ENCODE measurements around the gene TIE1. TPM values are rescaled to one million over a fixed set of nuclear protein-coding genes. Genes with fewer than 3 reads are reported as not detected.

Gene TIE1
- total and polyA plus RNA-seq, 9 donors: 6.4 to 29.3 (median 11.5) TPM

DNA sequence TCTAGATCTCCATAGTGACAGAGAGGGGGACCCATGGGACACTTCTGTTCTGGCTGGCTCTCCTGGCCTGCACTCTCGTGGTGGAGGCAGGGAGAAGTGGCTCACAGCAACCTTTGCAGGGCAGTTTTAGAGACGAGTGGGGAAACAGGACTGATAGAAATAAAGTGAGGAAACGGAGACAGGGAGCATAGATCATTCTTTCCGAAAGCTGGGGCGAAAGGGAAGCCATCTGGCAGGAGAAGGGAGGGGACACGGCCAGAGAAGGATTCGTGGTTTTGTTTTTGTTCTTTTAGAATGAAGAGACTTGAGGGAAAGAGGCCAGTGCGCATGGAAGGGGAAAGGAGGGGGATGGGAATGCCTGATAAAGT is 3.5 kb downstream of the TIE1 start:
- DNase-seq: no peak
- intact Hi-C loops (cut with DNase I): no loop called here
- no peak for TF ChIP-seq EP300 (IDR thresholded peaks at IDR 0.05)
- TF ChIP-seq, protein P1, sequence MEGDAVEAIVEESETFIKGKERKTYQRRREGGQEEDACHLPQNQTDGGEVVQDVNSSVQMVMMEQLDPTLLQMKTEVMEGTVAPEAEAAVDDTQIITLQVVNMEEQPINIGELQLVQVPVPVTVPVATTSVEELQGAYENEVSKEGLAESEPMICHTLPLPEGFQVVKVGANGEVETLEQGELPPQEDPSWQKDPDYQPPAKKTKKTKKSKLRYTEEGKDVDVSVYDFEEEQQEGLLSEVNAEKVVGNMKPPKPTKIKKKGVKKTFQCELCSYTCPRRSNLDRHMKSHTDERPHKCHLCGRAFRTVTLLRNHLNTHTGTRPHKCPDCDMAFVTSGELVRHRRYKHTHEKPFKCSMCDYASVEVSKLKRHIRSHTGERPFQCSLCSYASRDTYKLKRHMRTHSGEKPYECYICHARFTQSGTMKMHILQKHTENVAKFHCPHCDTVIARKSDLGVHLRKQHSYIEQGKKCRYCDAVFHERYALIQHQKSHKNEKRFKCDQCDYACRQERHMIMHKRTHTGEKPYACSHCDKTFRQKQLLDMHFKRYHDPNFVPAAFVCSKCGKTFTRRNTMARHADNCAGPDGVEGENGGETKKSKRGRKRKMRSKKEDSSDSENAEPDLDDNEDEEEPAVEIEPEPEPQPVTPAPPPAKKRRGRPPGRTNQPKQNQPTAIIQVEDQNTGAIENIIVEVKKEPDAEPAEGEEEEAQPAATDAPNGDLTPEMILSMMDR (IDR thresholded peaks at IDR 0.05): no peak
- no peak for TF ChIP-seq POLR2A (IDR thresholded peaks at IDR 0.05)
- Histone ChIP-seq H3K4me1 (ENCODE audit: insufficient read depth) (peaks cover 2% of the 10 kb centered on the region), H3K27ac (no peak overlapping the region), H3K4me3 (no peak overlapping the region), H3K27me3 (no peaks in the 10 kb centered on the region), H3K9me3 (no peaks in the 10 kb centered on the region), H3K36me3 (no peaks in the 10 kb centered on the region)
- WGBS, 3 donors: 29 to 38% (median 31%) methylated on average over 8 of the region's 8 CpGs

DNA sequence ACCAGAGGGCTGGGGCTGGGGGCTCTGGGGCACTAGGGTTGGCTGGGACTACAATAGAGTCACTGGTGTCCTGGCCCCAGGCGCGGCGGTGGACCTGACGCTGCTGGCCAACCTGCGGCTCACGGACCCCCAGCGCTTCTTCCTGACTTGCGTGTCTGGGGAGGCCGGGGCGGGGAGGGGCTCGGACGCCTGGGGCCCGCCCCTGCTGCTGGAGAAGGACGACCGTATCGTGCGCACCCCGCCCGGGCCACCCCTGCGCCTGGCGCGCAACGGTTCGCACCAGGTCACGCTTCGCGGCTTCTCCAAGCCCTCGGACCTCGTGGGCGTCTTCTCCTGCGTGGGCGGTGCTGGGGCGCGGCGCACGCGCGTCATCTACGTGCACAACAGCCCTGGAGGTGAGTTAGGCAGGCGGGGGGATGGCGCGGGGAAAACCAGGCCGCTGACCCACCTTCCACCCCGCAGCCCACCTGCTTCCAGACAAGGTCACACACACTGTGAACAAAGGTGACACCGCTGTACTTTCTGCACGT is 4.1 kb downstream of the TIE1 start:
- Histone ChIP-seq H3K36me3 (no peaks in the 10 kb centered on the region), H3K27ac (no peak overlapping the region), H3K27me3 (no peaks in the 10 kb centered on the region), H3K9me3 (no peaks in the 10 kb centered on the region), H3K4me1 (ENCODE audit: insufficient read depth) (peaks cover 2% of the 10 kb centered on the region), H3K4me3 (no peak overlapping the region)
- 91 to 94% (median 93%) methylated on average over 46 of the region's 46 CpGs for WGBS, 3 donors
- intact Hi-C loops (cut with DNase I): no loop called here
- no peak for DNase-seq
- TF ChIP-seq, protein P1 (IDR thresholded peaks at IDR 0.05): no peak
- TF ChIP-seq EP300 (IDR thresholded peaks at IDR 0.05): no peak
- no peak for TF ChIP-seq POLR2A (IDR thresholded peaks at IDR 0.05)

DNA sequence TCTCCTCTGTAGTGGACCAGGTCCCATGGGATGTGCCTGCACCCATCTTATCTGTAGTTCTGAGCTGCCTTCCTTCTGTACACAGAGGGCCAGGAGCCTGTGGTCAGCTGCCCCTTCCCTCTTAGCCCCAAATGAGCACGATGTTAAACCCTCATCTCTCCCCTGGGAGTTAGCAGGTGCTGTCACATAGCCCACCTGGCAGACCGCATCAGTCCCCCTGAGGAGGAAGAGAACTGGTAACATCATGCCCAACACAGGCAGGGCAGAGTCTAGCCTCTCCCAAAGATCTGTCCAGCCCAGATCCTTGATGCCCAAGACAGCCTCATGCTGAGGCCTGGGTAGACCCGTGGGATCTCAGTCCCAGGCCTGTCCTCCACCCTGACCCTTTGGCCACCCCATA is 4.7 kb downstream of the TIE1 start:
- TF ChIP-seq POLR2A (IDR thresholded peaks at IDR 0.05): no peak
- TF ChIP-seq, protein P1 (IDR thresholded peaks at IDR 0.05): no peak
- no peak for TF ChIP-seq EP300 (IDR thresholded peaks at IDR 0.05)
- Histone ChIP-seq H3K27ac (no peak overlapping the region), H3K36me3 (no peaks in the 10 kb centered on the region), H3K27me3 (no peaks in the 10 kb centered on the region), H3K4me3 (no peak overlapping the region), H3K4me1 (ENCODE audit: insufficient read depth) (peaks cover 2% of the 10 kb centered on the region), H3K9me3 (no peaks in the 10 kb centered on the region)
- 79 to 90% (median 82%) methylated on average over 3 of the region's 3 CpGs for WGBS, 3 donors
- intact Hi-C loops (cut with DNase I): no loop called here
- DNase-seq: no peak

DNA sequence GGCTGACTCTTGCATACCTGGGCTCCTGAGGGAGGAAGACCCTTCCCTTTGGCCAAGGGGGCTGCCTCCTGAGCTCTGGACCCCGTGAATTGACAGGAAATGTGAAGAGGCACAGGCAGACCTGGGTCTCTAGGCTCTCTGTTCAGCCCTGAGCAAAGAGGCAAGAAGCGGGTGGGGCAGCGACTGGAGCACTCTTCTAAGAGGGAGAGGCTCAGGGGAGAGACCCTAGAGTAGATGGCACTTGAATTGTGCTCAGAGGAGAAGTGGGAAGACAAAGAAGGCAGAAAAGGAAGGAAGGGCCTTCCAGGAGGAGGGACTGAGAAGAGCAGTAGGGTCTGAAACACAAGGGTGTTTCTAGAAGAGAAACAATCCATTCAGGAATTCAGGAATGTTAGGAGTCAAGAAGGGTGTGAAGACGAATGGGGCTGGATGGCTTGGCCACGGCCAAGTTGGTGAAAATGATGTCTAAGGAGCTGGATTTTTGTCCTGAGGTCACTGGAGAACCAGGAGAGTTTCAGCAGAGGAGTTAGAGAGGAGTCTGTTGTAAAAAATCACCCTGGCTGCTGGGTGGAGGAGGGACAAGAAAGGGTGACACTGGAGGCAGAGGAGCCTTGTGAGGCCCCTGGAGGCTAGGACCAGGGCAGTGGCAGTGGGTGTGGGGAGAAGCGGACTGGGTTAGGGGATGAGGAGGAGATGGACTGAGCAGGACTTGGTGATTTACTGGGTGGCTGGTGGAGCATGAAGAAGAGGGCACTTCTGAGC is 5.3 kb downstream of the TIE1 start:
- TF ChIP-seq POLR2A (IDR thresholded peaks at IDR 0.05) (no peak), EP300 (IDR thresholded peaks at IDR 0.05) (no peak)
- TF ChIP-seq, protein P1 (IDR thresholded peaks at IDR 0.05): no peak
- DNase-seq: no peak

More for the DNA sequence above, 5.3 kb downstream of the TIE1 start:
- peaks cover 2% of the 10 kb centered on the region for H3K4me1 ChIP-seq (ENCODE audit: insufficient read depth)
- no peak overlapping the region for H3K4me3 ChIP-seq
- 71 to 80% (median 75%) methylated on average over 6 of the region's 6 CpGs for WGBS, 3 donors
- H3K27me3 ChIP-seq: no peaks in the 10 kb centered on the region
- H3K27ac ChIP-seq: no peak overlapping the region
- intact Hi-C loops (cut with DNase I): no loop called here
- no peaks in the 10 kb centered on the region for H3K9me3 ChIP-seq
- H3K36me3 ChIP-seq: no peaks in the 10 kb centered on the region

Measured in ovary (tissue), 9 donors.